Measurements from ENCODE around the gene DPF3.

The DPF3 gene

DNA sequence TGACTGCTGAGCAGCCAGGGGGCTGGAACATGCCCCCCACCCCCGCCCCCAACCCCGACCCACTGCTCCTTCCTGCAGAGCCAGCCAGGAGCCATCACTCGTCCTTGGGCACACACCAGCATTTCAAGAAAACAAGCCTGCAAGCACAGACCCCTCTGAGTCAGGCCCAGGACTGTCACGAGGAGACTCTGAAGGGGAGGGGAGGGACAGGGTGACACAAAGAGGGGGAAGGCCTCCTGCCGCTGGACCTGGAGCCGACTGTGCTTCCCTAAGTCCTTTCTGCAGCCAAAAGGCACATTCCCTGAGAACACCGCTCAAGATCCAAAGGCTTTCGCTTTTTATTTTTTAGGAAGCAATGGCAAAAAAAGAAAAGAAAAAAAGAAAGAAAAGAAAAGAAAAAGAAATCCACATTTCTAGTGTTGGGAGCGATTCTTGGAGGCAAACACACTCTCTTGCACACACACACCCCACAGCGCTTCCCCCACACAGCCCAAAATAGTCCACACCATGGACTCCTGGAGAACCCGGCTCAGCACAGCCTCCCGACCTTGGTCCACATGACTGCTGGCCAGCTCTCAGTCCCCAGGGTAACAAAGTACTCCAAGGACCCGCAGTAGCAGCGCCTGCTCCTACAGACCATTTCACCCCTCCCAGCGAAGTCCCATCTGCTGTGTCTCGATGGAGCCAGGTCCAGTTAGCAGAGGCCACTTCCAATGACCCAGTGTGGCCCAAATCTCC is 101.7 kb downstream of the DPF3 start:
- DNase-seq = no peak

DNA sequence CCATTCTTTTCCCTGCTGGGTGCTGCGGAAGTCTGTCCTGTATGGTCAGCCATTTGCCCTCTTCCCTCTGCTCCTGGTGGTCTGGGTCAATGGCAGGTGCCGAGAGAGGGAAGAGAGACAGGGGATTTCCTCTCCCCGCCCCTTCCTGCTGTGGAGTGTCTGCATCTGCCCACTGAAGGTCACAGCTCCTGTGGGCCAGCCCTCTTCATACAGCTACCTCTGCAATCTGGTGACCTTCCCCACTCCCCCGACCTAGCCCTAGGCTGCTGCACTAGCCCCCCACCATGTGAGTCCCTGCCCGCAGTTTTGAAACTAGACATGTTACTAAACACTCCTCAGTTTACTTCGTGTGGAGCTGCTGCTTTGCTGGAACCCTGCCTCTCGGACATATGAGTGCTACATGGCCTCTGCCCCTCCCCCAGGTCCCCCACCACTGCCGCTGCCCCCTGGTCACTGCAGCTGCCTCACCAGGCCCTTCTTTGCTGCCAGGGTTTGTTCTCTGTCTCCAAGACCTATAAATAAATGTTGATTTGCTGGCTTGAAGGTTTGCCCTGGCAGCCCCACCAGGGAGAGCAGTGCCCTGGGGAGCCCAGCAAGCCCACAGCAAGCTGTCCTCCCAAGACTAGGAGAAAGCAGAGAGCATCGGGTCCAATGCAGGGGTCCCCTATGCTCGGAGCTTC is 102.9 kb downstream of the DPF3 start:
- no peak for DNase-seq

GRCh38 chr14:72788972-72789728 is 104.8 kb downstream of the DPF3 start:
- DNase-seq = no peak

- DNase-seq = no peak
Observed at GRCh38 chr14:72788255-72788654, 105.6 kb downstream of the DPF3 start.

GRCh38 chr14:72787841-72788240 is 106.1 kb downstream of the DPF3 start:
- DNase-seq = no peak

DNA sequence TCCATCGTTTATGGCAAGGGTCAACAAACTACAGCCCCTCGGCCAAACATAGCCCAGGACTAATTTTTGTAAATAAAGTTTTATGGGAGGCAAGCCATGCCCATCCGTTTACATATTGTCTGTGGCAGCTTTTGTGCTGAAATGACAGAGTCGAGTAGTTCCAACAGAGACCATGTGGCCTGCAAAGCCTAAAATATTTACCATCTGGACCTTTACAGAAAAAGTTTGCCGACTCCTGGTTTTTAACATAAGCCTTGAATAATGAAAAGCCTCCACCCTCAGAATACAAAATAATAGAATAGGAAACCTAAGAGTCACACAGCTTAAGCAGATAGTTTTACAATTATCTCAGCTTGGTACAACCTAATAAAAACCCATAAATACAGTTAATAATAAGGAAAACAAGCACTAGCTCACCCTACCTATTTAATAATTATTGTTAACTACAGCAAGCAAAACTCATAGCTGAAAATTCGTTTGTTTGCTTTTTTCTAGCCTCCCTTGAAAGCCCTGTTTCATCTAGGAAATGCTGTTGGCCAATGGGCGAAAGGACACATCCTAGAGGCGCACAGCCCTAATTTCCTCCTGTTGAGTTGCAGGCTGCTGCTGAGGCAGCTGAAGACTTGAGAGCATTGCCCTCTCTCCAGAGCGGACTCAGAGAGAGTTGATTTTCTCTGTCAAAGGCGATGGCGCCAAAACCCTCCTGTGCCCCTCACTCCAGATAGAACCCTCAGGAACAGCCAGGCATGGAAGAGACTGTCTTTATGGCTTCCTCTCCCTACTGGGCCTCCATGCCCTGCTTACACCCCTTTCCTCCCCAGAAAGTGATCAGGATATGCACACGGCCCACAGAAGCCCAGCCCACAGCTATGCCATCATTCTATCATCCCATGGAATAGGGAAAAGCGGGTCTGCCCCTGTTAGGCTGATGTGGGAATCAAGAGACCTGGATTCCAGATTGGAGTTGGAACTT is 107.2 kb downstream of the DPF3 start:
- DNase-seq = no peak

DNA sequence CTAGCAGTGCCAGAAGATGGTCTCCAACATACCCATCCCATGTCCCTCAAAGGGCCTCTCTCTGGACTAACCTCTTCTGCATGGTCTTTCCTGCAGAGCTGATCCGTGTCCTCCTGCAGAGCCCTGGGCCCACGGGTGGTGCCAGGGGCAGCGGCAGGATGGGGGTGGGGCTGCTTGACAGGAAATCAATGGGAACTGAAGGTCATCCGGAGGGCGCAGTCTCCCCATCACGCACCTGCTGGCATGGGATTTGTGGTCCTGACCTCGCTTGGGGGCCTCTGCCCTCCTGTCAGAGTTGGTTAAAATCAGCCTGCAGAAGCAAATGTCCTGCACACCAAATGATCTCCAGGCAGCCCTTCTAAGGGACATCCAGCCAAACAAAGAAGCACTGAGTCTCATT is 110.2 kb downstream of the DPF3 start:
- DNase-seq = no peak

DNA sequence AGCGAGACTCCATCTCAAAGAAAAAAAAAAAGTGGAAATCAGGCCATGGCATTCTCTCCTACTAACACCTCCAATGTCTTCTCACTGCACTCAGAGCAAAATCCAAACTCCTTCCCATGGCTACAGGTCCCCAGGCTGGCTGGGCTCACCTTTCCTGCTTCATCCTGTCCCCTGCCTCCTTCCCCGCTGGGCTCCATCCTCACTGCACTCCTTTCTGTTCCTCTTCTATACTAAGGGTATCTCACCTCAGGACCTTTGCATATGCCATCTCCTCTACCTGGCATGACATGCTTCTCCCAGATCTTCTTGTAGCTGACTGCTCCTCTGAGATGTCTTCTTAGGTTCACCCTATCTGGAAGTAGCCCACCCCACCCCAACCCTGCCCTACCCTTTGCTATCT is 111.1 kb downstream of the DPF3 start:
- no peak for DNase-seq

GRCh38 chr14:72781561-72782508 is 112.1 kb downstream of the DPF3 start:
- DNase-seq = no peak

DNA sequence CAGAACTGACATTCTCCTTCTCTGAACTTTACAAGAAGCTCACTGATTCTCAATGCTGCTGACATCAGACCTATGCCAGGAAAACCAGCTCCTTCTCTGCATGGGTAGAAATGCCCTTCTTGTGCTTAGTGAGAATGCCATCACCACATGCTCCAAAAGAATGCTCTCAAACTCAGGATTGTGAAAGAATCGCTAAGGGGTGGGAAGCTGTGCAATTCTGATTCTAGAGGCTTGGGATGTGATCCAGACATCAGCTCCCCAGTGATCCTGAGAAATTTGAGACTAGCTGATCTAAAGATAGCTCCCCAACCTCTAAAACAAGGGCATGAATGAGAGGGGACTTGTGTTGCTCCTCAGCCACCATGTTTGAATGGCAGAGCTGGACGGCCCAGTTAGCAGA is 113.2 kb downstream of the DPF3 start:
- no peak for DNase-seq

GRCh38 chr14:72779679-72780078 is 114.2 kb downstream of the DPF3 start:
- DNase-seq = no peak

DNA sequence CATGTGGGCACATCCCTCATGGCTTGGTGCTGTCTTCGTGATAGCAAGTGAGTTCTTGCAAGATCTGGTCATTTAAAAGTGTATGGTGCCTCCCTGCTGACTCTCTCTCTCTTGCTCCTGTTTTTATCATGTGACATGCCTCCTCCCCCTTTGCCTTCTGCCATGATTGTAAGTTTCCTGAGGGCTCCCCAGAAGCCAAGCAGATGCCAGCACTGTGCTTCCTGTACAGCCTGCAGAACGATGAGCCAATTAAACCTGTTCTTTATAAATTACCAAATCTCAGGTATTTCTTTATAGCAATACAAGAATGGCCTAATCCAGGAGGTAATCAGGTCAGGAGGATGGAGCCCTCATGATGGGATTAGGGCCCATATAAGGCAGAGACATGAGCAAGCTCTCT is 116.3 kb downstream of the DPF3 start:
- no peak for DNase-seq

- DNase-seq = no peak
Observed at GRCh38 chr14:72776701-72777261, 117.1 kb downstream of the DPF3 start.

- DNase-seq = no peak
Observed at GRCh38 chr14:72775923-72776554, 117.9 kb downstream of the DPF3 start.

GRCh38 chr14:72774894-72775620 is 118.8 kb downstream of the DPF3 start:
- no peak for DNase-seq

DNA sequence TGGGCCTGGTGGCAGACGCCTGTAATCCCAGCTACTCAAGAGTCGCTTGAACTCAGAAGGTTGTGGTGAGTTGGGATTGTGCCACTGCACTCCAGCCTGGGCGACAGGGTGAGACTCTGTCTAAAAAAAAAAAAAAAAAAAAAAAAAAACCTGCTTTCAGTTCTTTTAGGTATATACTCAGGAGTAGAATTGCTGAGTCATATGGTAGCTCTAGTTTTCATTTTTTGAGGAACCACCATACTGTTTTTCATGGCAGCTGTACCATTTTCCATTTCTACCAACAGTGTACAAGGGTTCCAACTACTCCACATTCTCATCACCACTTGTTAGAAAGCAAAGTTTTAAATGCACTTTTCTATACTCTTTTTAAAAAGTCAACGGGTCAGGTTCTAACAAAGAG is 119.8 kb downstream of the DPF3 start:
- no peak for DNase-seq

- no peak for DNase-seq
Observed at GRCh38 chr14:72771561-72771960, 122.3 kb downstream of the DPF3 start.

- no peak for DNase-seq
Observed at GRCh38 chr14:72766296-72766695, 127.6 kb downstream of the DPF3 start.

- DNase-seq = no peak
Observed at GRCh38 chr14:72763892-72764291, 130.0 kb downstream of the DPF3 start.

GRCh38 chr14:72759670-72760069 is 134.2 kb downstream of the DPF3 start:
- DNase-seq = no peak
